Stimulated activated CD4-positive, alpha-beta T cell treated with anti-CD3 and anti-CD28 coated beads, Interleukin-4, amount 100 ng/mL, for 4 hours (primary cell): ENCODE results near the gene PNMA8A.
A peak's percentile ranks its signal among the peaks of the same experiment; 100 is the strongest.
"Not testable (repeated sequence)": the region's sequence is repeated elsewhere in the genome, so short reads cannot be mapped to it uniquely, and the experiment has no call there.

ENCODE experiments used
- DNase-seq, 2 experiments: peaks; one replicate each; pipeline ENCODE4 v3.0.0-alpha.2; 2020

Gene PNMA8A

DNA sequence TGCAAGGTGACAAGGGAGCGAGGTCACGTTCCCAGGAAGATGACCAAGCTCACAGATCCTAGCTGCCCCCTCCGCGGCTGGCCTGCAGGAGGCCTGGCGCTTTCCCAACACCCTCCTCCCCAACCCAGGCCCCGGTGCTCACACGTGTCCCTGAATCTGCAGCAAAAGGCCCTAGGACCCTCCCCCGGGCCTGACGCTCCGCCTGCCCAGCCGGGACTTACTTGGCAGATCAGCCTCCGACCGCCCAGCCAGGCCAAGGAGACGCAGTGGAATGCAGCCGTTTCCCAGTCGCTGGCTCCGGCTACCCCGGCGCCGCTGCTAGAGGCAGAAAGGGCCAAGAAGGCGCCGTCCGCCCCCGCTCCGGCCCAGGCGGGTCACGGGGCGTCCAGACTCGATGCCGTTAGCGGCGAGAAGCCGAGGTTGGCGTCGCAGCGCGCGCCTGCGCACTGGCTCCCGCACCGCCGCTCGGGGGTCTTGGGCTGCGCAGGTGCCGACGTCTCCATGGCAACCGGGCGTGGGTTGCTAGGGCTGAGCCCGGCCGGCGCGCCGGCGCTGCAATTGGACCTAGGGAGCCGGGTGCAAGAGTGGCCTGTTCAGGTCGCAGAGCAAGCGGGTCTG lies at the start of gene PNMA8A:
TSS of gene PNMA8A (minus strand) at position 448 of the 618 bp plus-strand sequence. CDS start 528 bp downstream, outside the sequence.
- DNase-seq: no peak

GRCh38 chr19:46520616-46521015 lies 49.3 kb upstream of the PNMA8A start:
- DNase-seq: no peak

DNA sequence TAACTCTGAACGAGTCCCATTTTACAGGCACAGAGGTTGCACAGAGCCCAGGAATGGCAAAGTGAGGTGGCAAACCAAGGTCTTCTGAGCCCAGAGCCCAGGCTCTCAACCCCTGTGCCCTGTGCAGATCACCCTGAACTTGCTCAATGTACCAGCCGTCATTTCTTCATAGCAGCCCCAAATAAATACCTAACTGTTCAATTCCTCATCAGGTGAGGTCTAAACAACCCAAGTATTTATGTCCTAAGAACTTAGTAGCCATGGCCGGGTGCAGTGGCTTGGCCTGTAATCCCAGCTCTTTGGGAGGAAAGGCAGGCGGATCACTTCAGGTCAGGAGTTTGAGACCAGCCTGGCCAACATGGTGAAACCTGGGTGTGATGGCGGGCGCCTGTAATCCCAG lies 46.1 kb upstream of the PNMA8A start:
- no peak for DNase-seq

- peak in 1 of 2 experiments; percentile 48 for DNase-seq
Observed at GRCh38 chr19:46515879-46516350, 44.6 kb upstream of the PNMA8A start.

- DNase-seq: no peak
Observed at GRCh38 chr19:46515290-46515609, 43.9 kb upstream of the PNMA8A start.

DNA sequence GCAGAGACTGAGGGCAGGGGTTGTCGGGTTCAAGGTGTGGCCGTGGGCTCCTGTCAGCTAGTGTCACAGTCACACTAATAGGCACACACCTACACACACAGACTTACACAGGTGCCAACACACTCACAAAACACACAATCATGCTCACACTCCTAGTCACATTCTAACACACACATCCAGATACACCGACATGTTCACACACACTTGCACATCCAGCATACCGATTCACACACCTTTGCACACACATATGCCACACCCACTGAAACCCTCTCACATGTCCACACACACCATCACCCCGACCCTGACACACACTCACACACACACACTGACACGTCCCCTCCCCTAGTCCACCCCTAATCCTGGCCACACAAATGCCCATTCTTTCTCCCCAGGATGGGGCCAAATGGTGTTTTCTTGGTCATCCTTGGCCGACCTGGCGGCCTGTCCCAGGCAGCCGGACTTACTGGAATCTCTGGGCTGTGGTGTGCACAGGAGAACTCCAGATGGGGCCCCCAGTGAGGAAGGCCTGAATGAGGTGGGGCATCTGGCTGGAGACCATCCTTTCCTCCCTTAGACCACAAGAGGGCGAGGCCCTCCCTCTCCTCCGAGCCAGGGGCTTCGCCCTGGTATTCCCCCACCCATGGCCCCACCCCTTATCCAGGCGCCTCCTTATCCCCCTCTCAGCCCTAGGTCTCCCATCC lies 43.4 kb upstream of the PNMA8A start:
- DNase-seq: no peak

DNA sequence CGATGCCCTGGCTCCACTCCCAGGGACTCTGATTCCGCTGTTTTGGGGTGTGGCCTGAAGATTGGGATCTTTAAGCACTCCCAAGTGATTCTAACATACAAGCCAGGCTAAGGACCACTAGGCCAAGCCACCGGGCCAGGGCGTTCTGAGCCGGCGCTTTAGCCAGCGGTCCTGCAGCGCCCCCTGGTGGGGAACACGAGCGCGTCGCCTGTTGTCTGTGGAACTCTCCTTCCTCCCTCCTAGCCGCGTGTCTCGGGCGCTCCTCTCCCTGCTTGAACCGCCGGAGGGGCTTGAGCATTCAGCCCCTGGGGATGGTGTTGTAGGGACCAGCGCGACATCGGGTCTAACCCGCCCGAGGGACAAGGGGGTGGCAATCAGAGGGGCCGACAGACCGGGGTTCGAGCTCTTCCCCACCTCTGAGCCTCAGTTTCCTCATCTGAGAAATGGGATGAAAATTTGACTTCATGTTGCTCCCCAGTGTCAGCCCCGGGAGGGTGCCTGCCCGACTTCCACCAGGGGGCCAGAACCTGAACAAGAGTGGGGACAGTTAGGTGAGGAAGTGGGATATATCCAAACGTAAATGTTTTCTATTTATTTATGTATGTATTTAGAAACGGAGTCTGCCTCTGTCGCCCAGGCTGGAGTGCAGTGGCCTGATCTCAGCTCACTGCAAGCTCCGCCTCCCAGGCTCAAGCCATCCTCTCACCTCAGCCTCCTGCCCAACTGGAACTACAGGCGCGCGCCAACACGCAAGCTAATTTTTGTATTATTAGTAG lies 42.3 kb upstream of the PNMA8A start:
- peak; percentile 72 to 87 for DNase-seq

- DNase-seq: no peak
Observed at GRCh38 chr19:46511237-46511636, 39.9 kb upstream of the PNMA8A start.

- DNase-seq: no peak
Observed at GRCh38 chr19:46508206-46508605, 36.8 kb upstream of the PNMA8A start.

GRCh38 chr19:46503848-46504453 lies 32.6 kb upstream of the PNMA8A start:
- DNase-seq: no peak

DNA sequence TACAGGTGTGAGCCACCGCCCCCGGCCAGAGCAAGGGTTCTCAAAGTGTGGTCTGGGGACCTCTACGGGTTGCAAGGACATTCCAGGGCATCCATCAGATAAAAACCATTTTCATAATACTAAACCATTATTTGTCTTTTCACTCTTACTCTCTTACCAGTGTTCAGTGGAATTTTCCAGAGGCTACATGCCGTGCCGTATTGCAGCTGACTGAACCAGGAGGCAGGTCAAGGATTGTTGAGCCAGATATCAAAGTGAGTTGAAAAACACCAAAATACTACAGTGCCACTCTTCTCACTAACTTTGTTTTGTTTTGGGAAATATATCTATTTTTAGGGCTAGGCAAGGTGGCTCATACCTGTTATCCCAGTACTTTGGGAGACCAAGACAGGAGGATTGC lies 31.5 kb upstream of the PNMA8A start:
- DNase-seq: no peak

DNA sequence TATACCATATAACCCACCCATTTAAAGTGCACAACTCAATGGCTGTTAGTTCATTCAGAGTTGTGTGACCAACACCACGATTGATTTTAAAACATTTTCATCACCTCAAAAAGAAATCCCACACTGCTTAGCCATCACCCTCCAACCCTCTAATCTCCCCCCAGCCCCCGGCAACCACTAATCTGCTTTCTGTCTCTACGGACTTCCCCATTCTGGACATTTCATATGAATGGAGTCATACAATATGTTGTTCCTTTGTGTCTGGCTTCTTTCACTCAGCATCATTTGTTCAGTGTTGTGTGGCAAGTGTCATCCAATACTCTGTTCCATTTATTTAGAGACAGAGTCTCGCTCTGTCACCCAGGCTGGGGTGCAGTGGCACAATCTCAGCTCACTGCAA lies 28.3 kb upstream of the PNMA8A start:
- DNase-seq: no peak

- DNase-seq: no peak
Observed at GRCh38 chr19:46497773-46498172, 26.4 kb upstream of the PNMA8A start.

DNA sequence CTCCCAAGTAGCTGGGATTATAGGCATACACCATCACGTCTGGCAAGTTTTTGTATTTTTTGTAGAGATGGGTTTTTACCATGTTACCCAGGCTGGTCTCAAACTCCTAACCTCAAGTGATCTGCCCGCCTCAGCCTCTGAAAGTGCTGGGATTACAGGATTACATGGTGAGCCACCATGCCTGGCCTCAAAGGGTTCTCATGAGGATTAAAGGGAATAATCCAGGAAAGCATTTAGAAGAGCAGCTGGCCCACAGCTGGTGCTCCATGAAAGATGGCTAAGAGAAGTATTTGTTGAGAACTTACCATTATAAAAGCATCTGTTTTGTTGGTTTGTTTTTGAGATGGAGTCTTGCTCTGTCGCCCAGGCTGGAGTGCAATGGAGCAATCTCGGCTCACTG lies 25.5 kb upstream of the PNMA8A start:
- not testable (repeated sequence) for DNase-seq

DNA sequence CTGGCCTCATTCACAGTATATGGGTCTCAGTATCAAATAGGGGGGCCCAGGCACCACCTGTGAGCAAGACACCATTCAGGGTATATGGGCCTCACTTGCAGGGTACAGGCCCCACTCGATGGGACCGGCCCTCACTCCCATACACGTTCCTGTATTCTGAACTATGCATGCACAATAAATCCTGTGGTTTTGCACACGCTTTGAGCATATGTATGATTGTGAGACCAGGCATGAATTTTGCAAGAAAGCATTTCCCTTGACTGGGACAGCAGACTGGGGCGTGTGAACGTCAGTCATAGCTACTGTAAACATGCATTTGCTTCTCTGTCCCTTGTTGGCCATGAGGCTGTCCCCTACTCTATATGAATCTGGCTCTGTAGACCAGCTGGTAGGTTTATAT lies 24.9 kb upstream of the PNMA8A start:
- DNase-seq: no peak

- peak; percentile 40 to 64 for DNase-seq
Observed at GRCh38 chr19:46495786-46496099, 24.4 kb upstream of the PNMA8A start, which contains the start of gene PNMA8B. Gene PNMA8B (minus strand): TSS chr19:46495867. CDS start chr19:46495465, 402 bp downstream.

DNA sequence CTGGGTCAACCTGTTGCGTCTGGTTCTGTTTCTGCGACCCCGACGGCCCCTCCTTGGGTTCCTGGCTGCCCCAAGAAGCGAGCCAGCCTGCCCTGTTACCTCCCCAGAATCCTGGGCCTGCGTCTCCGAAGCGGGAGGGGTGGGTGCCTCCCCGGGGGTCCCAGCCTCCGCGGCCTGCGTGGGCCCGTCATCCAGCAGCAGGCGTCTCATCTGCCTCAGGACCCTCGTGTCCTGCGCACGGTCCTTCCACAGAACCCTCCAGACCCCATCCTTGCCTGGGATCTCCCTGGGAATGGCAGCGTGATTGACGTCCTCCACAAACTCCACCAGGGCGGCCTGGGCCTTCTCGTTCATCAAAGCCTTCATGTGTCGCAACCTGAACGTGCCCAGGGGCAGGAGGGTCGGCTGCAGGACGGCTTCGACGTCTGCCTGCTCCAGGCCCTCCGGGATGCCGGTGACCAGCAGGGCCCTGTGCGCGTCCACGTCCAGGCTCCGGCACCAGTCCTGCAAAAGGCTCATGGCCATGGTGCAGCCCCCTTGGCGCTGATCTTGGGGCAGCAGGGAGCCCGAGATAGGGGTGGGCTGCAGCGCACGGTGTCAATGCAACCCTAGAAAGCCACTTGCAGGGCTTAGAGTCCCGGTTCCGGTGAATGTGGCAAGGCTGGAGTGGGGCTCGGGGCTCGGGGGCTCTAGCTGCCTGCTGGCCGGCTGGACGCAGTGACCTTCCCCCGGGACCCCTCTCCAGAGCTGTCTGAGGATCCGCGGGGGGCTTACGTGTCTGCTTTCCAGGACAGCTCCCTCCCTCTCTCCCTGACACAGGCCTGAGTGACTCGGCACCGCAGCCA lies 23.8 kb upstream of the PNMA8A start:
- DNase-seq: no peak

GRCh38 chr19:46494146-46494940 lies 23.0 kb upstream of the PNMA8A start:
- no peak for DNase-seq

DNA sequence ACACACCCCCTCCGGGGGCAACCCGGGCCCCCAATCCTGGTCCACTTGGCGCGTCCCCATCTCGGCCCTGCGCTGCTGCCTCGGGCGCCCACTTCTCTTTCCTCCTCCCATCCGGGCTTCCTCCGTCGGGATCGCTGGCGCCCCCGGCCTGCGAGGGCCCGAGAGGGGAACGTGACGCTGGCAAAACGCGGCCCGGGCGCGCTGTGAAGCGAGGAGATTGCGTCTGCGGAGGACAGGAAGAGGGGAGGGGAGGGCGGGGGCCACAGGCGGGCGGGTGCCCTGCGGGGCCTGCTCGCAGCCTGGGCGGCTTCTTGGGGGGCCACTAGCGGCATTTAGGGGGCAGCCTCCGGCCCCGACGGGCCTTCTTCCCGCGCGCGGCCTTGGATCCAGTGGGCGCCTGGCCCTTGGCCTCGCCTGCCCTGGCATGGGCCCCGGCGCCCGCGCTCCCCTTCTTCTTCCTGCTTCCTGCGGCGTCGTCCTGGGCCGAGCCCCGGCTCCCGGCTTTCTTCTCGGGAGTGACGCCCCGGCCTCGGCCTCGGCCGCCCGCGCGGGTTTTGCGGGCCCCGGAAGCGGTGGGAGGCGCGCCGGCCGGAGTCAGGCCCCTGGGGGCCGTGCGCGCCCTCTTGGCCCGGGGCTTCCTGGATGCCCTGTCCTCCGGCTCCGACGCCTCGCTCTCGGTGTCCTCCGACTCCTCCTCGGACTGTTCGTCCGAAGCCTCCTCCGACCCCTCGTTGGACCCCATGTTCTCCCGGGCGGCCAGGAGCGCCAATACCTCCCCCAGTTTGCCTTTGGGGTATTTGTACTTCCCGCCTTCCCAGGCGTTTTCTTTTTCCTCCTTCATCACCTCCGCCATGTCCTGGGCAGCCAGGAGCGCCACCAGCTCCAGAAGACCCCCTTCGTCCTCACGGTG lies 22.1 kb upstream of the PNMA8A start:
- peak; percentile 33 to 35 for DNase-seq

GRCh38 chr19:46492841-46493235 lies 21.5 kb upstream of the PNMA8A start:
- peak in 1 of 2 experiments; percentile 24 for DNase-seq
